Ascending aorta (tissue), 2 donors: ENCODE measurements around the gene UBE2V1. TPM values are rescaled to one million over a fixed set of nuclear protein-coding genes. Genes with fewer than 3 reads are reported as not detected.
A peak's percentile ranks its signal among the peaks of the same experiment; 100 is the strongest.

Experiments used
- DNase-seq, 2 donors: peaks; one replicate each; pipeline ENCODE4 v3.0.0-alpha.2; 2019; ENCODE audit warnings: low spot score in 2 of 2
- H3K27ac ChIP-seq, 2 donors: fragments of 200-600 bp; sonication (generic); one replicate each; pipeline ENCODE4 v1.5.1; 2016 to 2017; ENCODE audit warnings: mild to moderate bottlenecking in 1 of 2
- H3K27me3 ChIP-seq: fragments of 200-600 bp; sonication (generic); one replicate; pipeline ENCODE4 v1.5.1; 2017
- H3K36me3 ChIP-seq, 2 donors: fragments of 200-600 bp; sonication (generic); one replicate each; pipeline ENCODE4 v1.5.1; 2016
- H3K4me1 ChIP-seq, 2 donors: fragments of 200-600 bp; sonication (generic); one replicate each; pipeline ENCODE4 v1.5.1; 2016 to 2017; ENCODE audit warnings: mild to moderate bottlenecking in 1 of 2
- H3K4me3 ChIP-seq, 2 donors: fragments of 200-600 bp; sonication (generic); one replicate each; pipeline ENCODE4 v1.5.1; 2016 to 2017; ENCODE audit warnings: mild to moderate bottlenecking in 1 of 2
- H3K9me3 ChIP-seq, 2 donors: fragments of 200-600 bp; sonication (generic); one replicate each; pipeline ENCODE4 v1.5.1; 2016
- CTCF ChIP-seq, 3 experiments: fragments of 200-600 bp in 2 of 3; fragments of 450-650 bp in 1 of 3; sonication (generic) in 2 of 3; IDR thresholded peaks; one replicate each; pipeline ENCODE4 v1.5.1; 2016 to 2019; ENCODE audit warnings: antibody characterized with exemption in 3 of 3, mild to moderate bottlenecking in 1 of 3, moderate library complexity in 1 of 3
- intact Hi-C: fragments of 100-400 bp; cut with DNase I; formaldehyde crosslinking; loops from one replicate; pipeline ENCODE4 v1.15.1; 2023
- total RNA-seq: library from RNA; depleted of rRNA; stranded (reverse); fragments of >200 nt; gene quantifications from one replicate; pipeline ENCODE4 v1.1.0, GENCODE V29; 2016

The UBE2V1 gene
- total RNA-seq, 1 donor from 2014 or later, result 39.4 TPM

- peaks cover 27 to 29% of the 10 kb centered on the region in 2 donors for H3K36me3 ChIP-seq
- intact Hi-C loops, result no loop called here
- H3K27me3 ChIP-seq, result no peaks in the 10 kb centered on the region
- TF ChIP-seq CTCF (IDR thresholded peaks at IDR 0.05), result no peak
- H3K27ac ChIP-seq, result peak overlapping the region; percentile 64 to 65
- H3K9me3 ChIP-seq, result no peaks in the 10 kb centered on the region
- H3K4me1 ChIP-seq, result peaks cover 3 to 18% of the 10 kb centered on the region in 2 donors
- peak; percentile 48 to 90 for DNase-seq
- H3K4me3 ChIP-seq, result no peak overlapping the region
Measured at GRCh38 chr20:50144362-50144761, 31.4 kb upstream of the UBE2V1 start.

- no peaks in the 10 kb centered on the region for H3K9me3 ChIP-seq
- TF ChIP-seq CTCF (IDR thresholded peaks at IDR 0.05), result no peak
- peaks cover 3 to 18% of the 10 kb centered on the region in 2 donors for H3K4me1 ChIP-seq
- intact Hi-C loops, result no loop called here
- H3K27ac ChIP-seq, result peak overlapping the region in 1 of 2 donors; percentile 10
- no peak overlapping the region for H3K4me3 ChIP-seq
- H3K27me3 ChIP-seq, result no peaks in the 10 kb centered on the region
- peaks cover 17 to 23% of the 10 kb centered on the region in 2 donors for H3K36me3 ChIP-seq
- no peak for DNase-seq
Measured at GRCh38 chr20:50142812-50143211, 29.9 kb upstream of the UBE2V1 start.

DNA sequence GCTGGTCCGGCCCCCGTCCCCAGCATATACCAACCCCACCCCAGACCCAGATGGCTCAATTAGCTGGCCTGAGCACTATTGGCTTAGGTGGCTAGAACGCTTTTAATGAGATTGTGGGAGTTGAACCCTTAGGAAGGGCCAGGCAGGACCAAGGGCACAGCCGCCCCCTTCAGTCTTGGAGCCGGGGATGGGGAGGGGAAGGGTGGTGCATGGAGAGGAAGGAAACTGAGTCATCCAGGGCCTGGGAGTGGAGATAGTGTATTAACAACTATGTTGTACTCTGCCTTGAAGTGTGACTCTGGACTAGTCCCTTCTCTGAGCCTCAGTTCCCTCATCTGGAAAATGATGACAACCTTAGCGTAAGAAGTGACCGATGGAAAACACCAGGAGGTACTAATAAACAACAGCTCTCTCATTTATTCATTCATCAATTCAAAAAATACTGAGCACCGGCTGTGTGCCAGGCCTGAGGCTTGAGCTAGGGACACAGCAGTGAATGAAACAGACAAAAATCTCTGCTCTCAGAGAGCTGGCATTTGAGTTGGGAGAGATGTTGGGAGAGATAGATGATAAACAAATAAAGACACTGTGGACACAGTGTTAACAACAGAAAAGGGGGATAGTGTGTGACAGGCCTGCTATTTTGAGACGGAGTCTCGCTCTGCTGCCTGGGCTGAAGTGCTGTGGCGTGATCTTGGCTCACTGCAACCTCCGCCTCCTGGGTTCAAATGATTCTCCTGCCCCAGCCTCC is 29.0 kb upstream of the UBE2V1 start:
- no peak overlapping the region for H3K27ac ChIP-seq

GRCh38 chr20:50141018-50141675 is 28.2 kb upstream of the UBE2V1 start:
- intact Hi-C loops, result no loop called here
- Histone ChIP-seq H3K27ac (no peak overlapping the region), H3K4me3 (no peak overlapping the region), H3K27me3 (no peaks in the 10 kb centered on the region), H3K4me1 (peaks cover 0 to 8% of the 10 kb centered on the region in 2 donors), H3K9me3 (no peaks in the 10 kb centered on the region), H3K36me3 (peaks cover 21 to 26% of the 10 kb centered on the region in 2 donors)
- DNase-seq, result no peak
- TF ChIP-seq CTCF (IDR thresholded peaks at IDR 0.05), result no peak

More for the DNA sequence above, 29.0 kb upstream of the UBE2V1 start:
- Histone ChIP-seq H3K36me3 (peaks cover 21 to 23% of the 10 kb centered on the region in 2 donors), H3K9me3 (no peaks in the 10 kb centered on the region), H3K4me3 (no peak overlapping the region), H3K4me1 (peaks cover 0 to 12% of the 10 kb centered on the region in 2 donors), H3K27me3 (no peaks in the 10 kb centered on the region)
- TF ChIP-seq CTCF (IDR thresholded peaks at IDR 0.05), result no peak
- intact Hi-C loops, result no loop called here
- no peak for DNase-seq

DNA sequence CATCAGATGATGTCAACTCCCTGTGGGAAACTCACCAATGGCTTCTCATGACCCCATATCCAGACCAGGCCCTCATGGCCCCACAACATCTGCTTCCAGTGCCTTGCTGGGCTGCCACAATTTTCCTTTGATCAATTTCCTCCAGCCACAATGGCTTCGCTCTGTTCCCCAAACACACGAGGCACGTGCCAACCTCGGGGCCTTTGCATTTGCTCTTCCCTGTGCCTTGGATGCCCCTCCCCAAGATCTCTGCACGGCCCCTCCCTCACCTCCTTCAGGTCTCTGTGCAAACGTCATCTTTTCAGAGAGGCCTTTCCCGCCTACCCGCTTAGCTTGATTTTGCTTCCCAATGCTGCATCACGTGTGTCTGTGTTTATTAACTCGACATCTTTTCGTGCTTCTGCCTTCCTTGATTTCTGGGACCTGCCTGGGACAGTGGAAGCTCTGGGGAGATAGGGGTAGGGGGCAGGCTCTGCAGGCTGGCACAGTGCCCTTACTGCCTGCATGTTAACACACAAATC is 27.4 kb upstream of the UBE2V1 start:
- Histone ChIP-seq H3K4me3 (no peak overlapping the region), H3K4me1 (peaks cover 0 to 6% of the 10 kb centered on the region in 2 donors), H3K27me3 (no peaks in the 10 kb centered on the region), H3K36me3 (peaks cover 21 to 26% of the 10 kb centered on the region in 2 donors), H3K27ac (no peak overlapping the region), H3K9me3 (no peaks in the 10 kb centered on the region)
- TF ChIP-seq CTCF (IDR thresholded peaks at IDR 0.05), result no peak
- DNase-seq, result no peak
- intact Hi-C loops, result no loop called here
